HG02885 (cell line): ENCODE data around the gene LRRC7.

Experiments used
- ATAC-seq: cut with Tn5 transposase; IDR thresholded peaks from one replicate; pipeline ENCODE4 v1.9.1; 2021; ENCODE audit warnings: mild to moderate bottlenecking; ENCODE audit not compliant: unreplicated experiment, poor library complexity

The LRRC7 gene

DNA sequence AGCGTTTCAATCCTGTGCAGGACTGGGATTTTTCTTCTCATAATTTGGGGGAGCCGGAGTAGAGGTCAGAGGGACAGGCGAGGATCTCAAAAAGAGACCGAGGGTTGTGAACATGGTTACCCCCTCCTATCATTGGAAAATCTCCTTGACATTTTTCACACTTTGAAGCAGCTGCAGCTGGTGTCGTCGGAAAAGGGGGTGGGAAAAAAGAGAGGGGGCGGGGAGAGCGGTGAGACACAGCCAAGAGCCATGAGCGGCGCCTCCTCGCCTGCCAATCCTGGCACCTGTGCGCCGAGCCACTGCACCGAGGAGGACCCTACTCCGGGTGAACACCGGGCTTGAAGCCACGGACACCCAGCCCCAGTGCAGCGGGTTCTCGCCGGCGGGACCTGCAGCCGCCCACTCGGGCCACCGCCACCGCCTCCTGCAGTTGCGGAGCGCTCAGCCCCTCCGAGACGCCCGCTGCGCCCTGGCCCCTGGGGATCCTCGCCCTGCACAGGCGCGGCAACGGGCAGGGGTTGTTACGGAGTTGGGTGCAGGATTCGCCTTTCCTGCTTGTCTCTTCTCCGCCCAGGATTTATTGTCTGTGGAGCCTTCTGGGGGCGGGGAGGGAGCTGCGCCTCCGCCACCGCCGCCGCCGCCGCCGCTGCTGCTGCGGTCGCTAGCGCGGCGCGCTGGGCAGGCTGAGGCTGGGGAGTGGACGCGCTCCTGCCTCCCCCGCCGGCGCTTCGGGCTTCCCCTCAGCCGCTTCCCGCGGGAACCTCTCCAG is at the start of gene LRRC7:
TSS of gene LRRC7 (plus strand) at position 271 of the 769 bp plus-strand sequence. CDS start 718 bp downstream, outside the sequence.
- ATAC-seq, result peak; percentile 24

DNA sequence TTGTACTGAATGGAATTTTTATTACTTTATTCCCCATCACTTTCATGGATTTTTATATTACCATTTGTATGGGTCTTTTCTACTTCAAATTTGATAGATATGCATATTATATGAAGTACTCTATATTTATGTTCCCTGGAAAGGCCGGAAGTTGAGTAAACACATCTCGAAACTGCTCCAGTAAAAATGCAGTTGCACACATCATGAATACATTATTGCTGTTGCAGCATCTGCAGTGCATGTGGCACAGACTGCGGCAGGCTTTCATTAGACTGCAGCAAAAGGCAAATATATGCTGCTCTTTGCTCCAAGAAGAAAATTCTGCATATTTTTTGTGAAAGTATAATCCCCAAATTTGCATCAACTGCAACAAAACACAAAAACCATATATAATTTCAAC is 48.7 kb upstream of the LRRC7 start:
- ATAC-seq, result no peak

DNA sequence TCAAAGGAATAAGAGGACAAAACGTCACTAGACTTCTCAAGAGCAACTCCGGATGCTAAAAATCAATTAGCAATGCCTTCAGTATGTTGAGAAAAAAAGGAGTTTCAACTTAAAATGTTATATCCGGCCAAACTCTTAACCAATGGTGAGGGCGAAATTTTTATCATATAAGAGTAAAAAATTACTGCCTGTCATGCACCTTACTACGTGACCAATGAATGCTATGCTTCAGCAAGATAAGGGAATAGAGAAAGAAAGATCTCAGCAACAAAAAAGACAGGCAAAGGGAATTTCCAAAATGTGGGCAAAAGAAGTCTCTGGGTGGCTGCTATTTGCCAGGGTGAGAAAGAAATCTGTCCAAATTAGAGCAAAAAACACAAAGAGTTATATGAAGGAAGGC is 47.4 kb upstream of the LRRC7 start:
- no peak for ATAC-seq

DNA sequence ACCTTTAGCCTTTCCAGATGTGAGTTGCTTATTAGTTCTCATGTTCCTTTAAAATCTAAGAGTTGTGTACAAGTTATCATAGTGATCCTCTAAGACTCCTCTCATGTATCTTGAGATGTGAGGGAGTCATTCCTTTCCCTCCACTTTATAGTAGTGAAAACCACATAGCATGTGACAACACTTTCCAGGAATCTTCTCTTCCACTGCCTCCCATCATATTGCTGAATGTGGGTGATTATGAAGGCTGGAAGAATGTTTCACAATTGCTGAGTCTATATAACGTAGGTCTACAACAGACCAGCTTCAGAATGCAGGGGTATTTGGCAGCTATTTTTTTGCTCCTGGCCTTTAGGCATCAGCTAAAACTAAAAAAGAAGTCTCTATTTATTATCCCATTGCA is 44.7 kb upstream of the LRRC7 start:
- no peak for ATAC-seq

DNA sequence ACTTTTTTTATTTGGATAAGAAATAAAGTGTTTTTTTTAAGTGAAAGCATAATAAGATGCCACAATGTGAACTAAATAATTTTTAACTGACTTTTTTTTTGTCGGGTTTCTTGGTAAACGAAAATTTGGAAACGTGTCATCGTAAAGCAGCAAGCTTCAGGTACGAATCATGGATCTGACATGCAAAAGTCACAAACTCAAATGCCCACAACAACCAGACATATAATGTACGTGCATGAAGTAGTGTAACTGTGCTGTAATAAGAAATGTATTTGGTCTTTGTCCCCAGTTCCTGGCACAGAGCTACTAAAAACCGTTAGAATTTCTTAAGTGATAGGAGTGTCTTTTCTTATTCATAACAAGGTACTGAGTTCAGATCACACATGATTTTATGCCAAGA is 44.3 kb upstream of the LRRC7 start:
- ATAC-seq, result no peak

DNA sequence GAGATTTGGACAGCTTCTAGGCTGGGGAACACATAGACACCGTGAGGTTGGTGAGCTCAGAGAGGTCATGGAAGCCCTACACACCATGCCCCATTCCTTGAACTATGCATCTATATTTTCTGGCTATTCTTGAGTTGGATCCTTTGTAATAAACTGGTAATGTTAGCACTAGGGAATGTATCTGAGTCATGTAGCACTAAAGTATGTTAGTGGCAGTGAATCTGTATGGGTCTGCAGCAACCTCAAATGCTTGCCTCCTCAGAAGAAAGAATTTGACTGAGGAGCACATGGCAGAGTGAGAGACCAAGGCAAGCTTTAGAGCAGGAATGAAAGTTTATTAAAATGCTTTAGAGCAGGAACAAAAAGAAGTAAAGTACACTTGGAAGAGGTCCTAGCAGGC is 43.7 kb upstream of the LRRC7 start:
- no peak for ATAC-seq

GRCh38 chr1:69527273-69527672 is 40.4 kb upstream of the LRRC7 start:
- ATAC-seq, result no peak

DNA sequence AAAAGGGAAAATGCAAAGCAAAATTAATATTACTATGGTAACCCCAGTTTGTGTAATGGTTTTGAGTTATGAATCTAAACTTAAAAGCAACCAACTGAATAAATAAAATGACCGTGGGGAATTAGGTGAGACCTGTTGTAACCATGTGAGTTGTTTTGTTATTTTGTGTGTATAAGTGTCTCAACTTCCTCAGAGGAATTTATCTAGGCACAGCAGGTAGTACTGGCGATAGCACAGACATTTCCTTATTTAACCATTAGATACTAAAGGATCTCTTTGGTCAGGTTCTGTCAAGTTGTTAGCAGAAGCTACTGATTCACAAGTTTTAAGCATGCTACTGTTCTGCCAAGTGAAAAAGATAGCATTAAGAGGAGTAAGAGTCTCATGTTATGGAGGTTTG is 39.3 kb upstream of the LRRC7 start:
- ATAC-seq, result no peak

DNA sequence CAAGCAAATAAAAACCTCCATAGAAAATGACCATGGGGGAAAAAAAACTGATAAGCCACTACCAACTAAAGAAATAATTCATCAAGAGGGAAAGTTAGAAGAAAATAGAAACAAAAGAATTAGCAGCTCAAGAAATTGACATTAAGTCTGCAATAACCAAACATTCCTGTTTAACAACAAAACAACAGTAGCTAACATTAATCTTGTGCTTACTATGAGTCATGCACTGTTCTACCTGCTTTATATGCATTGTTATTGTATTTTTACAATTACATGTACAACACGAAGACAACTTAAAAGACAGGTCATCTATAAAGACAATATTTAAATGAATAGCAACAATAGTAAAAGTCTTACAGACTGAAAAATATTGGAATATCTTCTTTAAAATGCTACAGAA is 34.4 kb upstream of the LRRC7 start:
- ATAC-seq, result no peak

- no peak for ATAC-seq
Measured at GRCh38 chr1:69534829-69535228, 32.9 kb upstream of the LRRC7 start.

GRCh38 chr1:69535490-69535889 is 32.2 kb upstream of the LRRC7 start:
- no peak for ATAC-seq

DNA sequence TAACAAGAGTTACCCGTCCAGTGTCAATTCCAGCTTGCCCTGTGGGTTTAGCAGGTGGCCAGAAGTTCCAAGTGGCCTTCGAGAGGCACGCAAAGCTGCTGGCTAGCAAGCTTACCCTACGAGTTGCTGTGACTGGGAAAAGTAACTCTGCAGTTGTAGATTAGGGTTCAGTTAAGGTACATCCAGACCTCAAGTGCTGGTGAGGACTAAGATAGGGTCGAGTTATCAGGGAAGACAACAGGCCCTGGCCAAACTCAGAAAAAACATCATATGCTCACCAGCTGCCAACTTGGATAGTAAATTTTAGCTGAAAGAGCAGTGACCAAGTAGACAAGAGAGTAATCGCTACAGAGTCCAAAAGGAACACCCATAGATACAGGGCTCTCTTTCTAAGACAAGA is 27.7 kb upstream of the LRRC7 start:
- no peak for ATAC-seq

DNA sequence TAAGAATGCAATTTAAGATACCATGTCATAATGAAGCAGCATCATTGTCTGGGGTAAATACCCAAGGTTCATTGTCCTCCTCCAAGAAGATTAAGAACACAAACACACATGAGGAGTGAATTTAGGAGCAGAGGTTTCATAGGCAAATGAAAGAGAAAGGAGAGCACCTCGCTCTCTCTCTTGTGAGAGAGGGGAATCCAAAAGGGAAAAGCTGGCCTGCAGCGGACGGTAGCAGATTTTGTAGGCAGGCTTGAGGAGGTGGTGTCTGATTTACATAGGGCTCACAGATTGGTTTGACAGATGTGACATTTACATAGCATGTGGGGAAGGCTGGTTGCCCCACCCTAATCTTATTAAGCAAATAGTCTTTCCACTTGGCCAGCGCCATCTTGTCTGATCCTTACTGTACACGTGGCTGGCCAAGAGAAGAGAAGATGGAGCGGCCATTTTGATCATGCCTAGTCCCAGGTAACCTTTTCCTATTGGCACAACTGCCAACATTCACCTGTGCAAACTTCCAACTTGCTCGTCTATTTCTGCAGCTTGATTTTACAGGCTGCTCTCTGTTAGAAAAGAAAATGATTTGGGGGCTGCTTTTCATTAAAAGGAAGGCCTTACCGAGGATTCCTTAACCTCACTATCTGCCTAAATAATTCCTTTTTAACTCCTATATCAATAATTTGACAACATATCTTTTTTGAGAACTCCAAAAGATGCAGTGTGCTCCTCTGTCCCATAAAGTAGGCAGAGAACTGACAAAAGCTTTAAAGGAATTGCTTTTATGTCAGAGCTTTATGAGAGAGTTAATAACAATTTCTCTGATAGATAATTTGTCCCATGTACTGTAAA is 16.0 kb upstream of the LRRC7 start:
- ATAC-seq, result no peak

DNA sequence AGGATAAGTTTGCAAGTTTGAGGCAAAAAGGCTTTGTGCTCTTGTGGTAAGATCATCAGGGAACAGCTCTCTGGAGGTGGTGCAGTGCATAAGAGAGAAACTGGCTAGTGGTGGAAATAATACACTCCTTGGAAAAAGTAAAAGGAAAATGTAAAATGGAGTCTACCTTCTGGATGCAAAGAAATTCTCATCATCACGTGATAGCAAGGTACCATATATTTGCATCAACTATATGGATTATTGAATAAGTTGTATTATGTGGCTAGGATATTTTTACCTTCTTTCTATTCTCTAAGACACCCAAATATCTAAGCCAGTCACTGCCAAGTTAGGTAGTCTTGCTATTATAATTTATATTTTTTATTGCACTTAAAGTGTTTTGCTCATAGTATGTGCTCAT is 14.0 kb upstream of the LRRC7 start:
- ATAC-seq, result no peak

- peak; percentile 15 for ATAC-seq
Measured at GRCh38 chr1:69568421-69569174, 876 bp downstream of the LRRC7 start.

DNA sequence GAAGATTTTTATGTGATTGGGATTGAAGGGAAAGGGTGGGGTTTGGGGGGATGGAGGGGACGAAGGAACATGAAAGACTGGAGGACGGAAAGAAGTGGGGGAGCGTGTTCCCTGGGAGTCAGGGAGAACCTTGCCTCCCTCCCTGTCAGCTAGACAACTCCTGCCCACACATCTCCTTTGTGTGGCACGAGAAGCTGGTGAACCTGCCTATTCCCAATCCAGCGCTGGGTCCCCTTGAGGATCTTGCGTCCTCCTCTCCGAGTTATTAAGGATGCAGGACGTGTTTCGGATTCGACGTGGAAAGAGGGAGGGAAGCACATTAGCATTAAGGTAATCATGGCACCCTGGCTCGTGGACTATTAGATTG is 1.4 kb downstream of the LRRC7 start:
- no peak for ATAC-seq

DNA sequence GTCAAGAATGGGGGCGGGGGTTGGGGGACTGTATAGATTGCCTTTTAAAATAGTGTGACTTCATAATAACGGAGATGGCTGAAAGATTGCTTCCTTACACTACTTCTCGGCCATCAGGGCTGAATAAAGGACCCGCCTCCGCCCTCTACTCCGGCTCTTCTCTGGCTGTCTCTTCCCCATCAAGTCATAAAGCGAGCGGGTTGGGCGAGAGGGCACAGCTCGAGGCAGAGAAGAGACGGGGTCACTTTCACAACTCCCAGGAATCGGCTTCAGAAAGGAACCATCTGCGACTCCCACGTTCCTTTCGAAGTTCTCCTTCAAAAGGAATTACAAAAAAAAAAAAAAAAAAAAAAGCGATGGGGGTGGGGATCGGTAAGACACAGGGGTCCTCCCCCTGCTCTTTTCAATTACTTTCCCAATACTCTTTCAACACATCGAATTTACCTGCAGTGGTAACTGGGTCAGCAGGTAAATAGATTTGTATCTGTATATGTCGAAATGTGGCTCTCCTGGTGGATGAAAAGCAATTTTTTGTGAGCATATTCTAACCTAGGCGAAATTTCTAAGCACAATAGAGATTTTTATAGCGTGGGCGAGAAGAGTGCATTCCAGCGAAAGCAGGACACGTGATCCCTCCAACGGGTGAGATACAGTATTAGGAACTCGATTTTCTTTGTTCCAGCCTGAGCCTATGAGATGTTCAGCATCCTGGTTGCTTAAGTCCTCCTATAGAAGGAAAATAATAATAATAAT is 2.0 kb downstream of the LRRC7 start:
- ATAC-seq, result no peak

GRCh38 chr1:69570356-69570755 is 2.6 kb downstream of the LRRC7 start:
- no peak for ATAC-seq

GRCh38 chr1:69572921-69573320 is 5.2 kb downstream of the LRRC7 start:
- ATAC-seq, result no peak

DNA sequence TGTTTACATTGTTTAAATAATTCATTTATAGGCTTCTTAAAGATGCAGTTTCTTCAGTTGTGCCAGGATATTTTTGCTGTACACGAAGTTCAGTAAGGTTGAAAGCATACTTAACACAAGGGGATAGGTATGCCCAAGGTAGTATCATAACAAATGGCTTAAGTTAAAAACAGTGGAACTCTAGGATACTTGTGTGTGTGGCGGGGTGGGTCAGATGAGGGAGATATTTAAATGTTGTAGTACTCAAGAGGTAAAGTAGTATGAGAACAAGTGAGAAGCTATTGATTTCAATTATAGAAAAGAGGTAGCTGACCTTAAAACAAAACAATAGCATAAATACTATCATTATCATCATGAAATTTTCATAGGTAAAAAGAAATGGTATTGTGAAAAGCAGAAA is 6.2 kb downstream of the LRRC7 start:
- no peak for ATAC-seq
